Progenitor cell of endocrine pancreas (in vitro differentiated cells): ENCODE measurements around the gene SYPL1. TPM values are rescaled to one million over a fixed set of nuclear protein-coding genes. Genes with fewer than 3 reads are reported as not detected.

Experiments
- DNase-seq: peaks from one replicate; pipeline ENCODE4 v3.0.0; 2021; ENCODE audit warnings: low spot score; ENCODE audit not compliant: unreplicated experiment
- H3K27ac Mint-ChIP-seq: 2 replicates; pipeline ENCODE4 v1.8.0; 2021; ENCODE audit warnings: mild to moderate bottlenecking, moderate library complexity, mixed read lengths
- H3K27me3 Mint-ChIP-seq: 2 replicates; pipeline ENCODE4 v1.8.0; 2021; ENCODE audit warnings: mixed read lengths
- H3K36me3 Mint-ChIP-seq: 2 replicates; pipeline ENCODE4 v1.8.0; 2022; ENCODE audit warnings: mixed read lengths; ENCODE audit not compliant: insufficient read depth
- H3K4me1 Mint-ChIP-seq: 2 replicates; pipeline ENCODE4 v1.8.0; 2021; ENCODE audit warnings: low read depth, mixed read lengths
- H3K4me3 Mint-ChIP-seq: 2 replicates; pipeline ENCODE4 v1.8.0; 2021; ENCODE audit warnings: low read depth, mild to moderate bottlenecking, moderate library complexity, mixed read lengths
- H3K9me3 Mint-ChIP-seq: 2 replicates; pipeline ENCODE4 v1.8.0; 2021; ENCODE audit warnings: low read depth, mixed read lengths
- CTCF ChIP-seq: fragments of 200-600 bp; sonication (generic); IDR thresholded peaks from one replicate; pipeline ENCODE4 v1.5.0; 2021; ENCODE audit warnings: antibody characterized with exemption, mild to moderate bottlenecking; ENCODE audit not compliant: unreplicated experiment
- total RNA-seq: library from RNA; stranded (reverse); gene quantifications from 2 replicates; pipeline ENCODE4 v1.2.1, GENCODE V29; 2021

SYPL1 gene
- total RNA-seq, 1 donor from 2014 or later = 60.3 TPM

- Mint-ChIP-seq H3K27ac (no peak overlapping the region), H3K4me3 (no peak overlapping the region), H3K9me3 (no peaks in the 10 kb centered on the region), H3K27me3 (peaks cover 9% of the 10 kb centered on the region), H3K36me3 (no peaks in the 10 kb centered on the region), H3K4me1 (peaks cover 9% of the 10 kb centered on the region)
- no peak for DNase-seq
- TF ChIP-seq CTCF = no peak
These were observed 16.1 kb upstream of the SYPL1 start for GRCh38 chr7:106127984-106128780.

DNA sequence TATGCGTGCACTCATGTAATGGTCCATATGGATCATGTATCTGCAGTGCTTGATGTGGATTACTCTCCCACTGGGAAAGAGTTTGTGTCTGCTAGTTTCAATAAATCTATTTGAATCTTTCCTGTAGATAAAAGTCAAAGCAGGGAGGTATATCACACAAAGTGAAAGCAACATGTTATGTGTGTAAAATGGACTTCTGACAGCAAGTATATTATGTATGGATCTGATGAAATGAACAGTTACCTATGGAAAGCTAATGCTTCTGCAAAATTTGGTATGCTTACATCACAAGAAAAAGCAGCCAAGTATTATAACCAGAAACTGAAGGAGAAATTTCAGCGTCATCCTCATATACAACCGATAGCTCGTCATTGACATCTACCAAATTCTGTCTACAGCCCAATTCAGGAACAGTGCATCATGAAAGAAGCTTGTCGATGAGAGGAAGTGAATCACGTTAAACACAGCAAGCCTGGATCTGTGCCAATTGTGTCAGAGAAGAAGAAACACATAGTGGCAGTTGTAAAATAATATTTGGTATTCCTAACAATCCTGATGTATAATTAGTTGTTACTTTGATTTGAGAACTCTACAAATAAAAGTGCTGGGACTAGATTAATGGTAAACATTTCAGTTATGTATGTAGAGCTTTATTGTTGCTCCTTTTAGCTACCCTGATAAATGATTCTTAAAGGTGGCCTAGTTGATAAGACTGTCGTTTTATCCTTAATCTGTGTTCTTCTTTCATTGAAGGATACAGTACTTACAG, 14.2 kb upstream of the SYPL1 start:
- Mint-ChIP-seq H3K9me3 (no peaks in the 10 kb centered on the region), H3K4me1 (peaks cover 9% of the 10 kb centered on the region), H3K27ac (no peak overlapping the region), H3K36me3 (no peaks in the 10 kb centered on the region), H3K27me3 (peaks cover 7% of the 10 kb centered on the region), H3K4me3 (no peak overlapping the region)
- no peak for DNase-seq
- TF ChIP-seq CTCF = no peak

DNA sequence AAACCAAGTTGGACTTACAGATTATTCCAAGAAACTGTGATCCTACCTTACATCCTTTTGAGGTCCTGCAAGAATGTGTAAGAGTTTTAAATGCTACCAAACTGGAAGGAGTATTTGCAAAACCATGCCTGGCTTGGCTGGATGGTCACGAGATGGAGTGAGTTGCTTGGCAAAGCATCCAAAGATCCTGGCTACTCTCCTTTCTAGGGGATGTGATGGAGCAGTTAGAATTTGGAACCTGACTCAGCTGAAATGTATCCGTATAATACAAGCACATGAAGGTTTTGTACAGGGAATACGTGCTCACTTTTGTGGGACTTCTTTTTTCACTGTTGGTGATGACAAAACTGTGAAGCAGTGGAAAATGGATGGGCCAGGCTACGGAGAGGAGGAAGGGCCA, 13.3 kb upstream of the SYPL1 start:
- no peak for TF ChIP-seq CTCF
- no peak overlapping the region for H3K27ac Mint-ChIP-seq
- no peaks in the 10 kb centered on the region for H3K36me3 Mint-ChIP-seq
- peaks cover 3% of the 10 kb centered on the region for H3K27me3 Mint-ChIP-seq
- peaks cover 9% of the 10 kb centered on the region for H3K4me1 Mint-ChIP-seq
- DNase-seq = no peak
- H3K9me3 Mint-ChIP-seq = no peaks in the 10 kb centered on the region
- no peak overlapping the region for H3K4me3 Mint-ChIP-seq

DNA sequence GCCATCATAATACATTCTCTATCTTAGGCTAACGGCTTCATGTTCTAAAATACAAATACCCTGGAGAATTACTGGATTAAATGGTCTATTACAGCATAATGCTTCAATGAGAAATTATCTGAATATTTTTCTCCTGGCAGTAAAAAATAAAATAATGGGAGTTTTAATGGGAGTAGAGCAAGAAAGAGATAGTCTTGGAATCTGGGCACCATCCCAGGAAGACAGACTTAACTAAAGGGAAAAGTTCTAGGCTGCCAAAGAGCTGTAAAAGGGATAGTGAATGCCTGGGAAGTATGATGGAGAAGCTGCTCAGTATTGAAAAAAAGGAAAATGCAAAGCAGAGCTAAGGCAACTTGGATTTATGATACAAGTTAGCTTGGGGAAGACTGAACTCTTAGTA, 12.1 kb upstream of the SYPL1 start:
- Mint-ChIP-seq H3K4me1 (peaks cover 20% of the 10 kb centered on the region), H3K36me3 (no peaks in the 10 kb centered on the region), H3K4me3 (no peak overlapping the region), H3K27me3 (peaks cover 3% of the 10 kb centered on the region), H3K9me3 (no peaks in the 10 kb centered on the region), H3K27ac (no peak overlapping the region)
- no peak for TF ChIP-seq CTCF
- no peak for DNase-seq

GRCh38 chr7:106122713-106123112, 10.6 kb upstream of the SYPL1 start:
- no peak for DNase-seq
- no peaks in the 10 kb centered on the region for H3K9me3 Mint-ChIP-seq
- no peak overlapping the region for H3K27ac Mint-ChIP-seq
- no peaks in the 10 kb centered on the region for H3K27me3 Mint-ChIP-seq
- TF ChIP-seq CTCF = no peak
- H3K36me3 Mint-ChIP-seq = no peaks in the 10 kb centered on the region
- H3K4me3 Mint-ChIP-seq = no peak overlapping the region
- peaks cover 23% of the 10 kb centered on the region for H3K4me1 Mint-ChIP-seq
